Neuron (in vitro differentiated cells): ENCODE results near the gene CD79A.

Source experiments
- H2AFZ ChIP-seq: one replicate; pipeline ENCODE4 v1.6.1; 2013; ENCODE audit warnings: low read depth, mild to moderate bottlenecking, inconsistent platforms, low read length, moderate library complexity
- H3K27me3 ChIP-seq: one replicate; pipeline ENCODE4 v1.6.1; 2013; ENCODE audit warnings: low read length; ENCODE audit not compliant: insufficient read depth
- H3K36me3 ChIP-seq: one replicate; pipeline ENCODE4 v1.6.1; 2013; ENCODE audit warnings: low read length; ENCODE audit not compliant: insufficient read depth
- H3K4me1 ChIP-seq: one replicate; pipeline ENCODE4 v1.6.1; 2013; ENCODE audit warnings: low read length; ENCODE audit not compliant: insufficient read depth
- H3K4me3 ChIP-seq: 2 replicates; pipeline ENCODE4 v1.5.1; 2013; ENCODE audit warnings: mild to moderate bottlenecking, low read length, moderate library complexity
- H3K9me3 ChIP-seq: one replicate; pipeline ENCODE4 v1.6.1; 2013; ENCODE audit warnings: low read length

CD79A gene

DNA sequence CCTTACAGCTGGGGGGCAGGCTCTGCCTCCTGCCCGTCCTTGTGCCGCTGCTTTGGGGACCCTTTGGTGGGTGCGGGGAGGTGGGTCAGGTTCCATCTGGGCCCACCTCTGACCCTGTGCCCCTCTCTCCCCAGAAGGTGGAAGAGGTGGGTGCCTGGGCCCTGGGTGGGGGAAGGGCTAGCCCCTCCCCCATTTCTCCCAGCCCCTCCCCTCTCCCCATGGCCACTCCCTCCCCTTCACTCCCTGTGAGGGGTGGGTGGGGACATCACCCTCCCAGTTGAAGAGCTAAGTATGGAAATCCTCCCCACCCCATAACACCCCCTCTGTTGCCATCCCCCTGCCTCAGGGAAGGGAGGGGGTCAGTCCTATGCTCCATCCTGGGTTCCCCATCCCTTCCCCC is 20.1 kb downstream of the CD79A start:
- Histone ChIP-seq H3K36me3 (peaks cover 18% of the 10 kb centered on the region), H3K27me3 (no peaks in the 10 kb centered on the region), H3K4me3 (no peak overlapping the region), H3K9me3 (no peaks in the 10 kb centered on the region), H2AFZ (no peak overlapping the region), H3K4me1 (no peaks in the 10 kb centered on the region)

DNA sequence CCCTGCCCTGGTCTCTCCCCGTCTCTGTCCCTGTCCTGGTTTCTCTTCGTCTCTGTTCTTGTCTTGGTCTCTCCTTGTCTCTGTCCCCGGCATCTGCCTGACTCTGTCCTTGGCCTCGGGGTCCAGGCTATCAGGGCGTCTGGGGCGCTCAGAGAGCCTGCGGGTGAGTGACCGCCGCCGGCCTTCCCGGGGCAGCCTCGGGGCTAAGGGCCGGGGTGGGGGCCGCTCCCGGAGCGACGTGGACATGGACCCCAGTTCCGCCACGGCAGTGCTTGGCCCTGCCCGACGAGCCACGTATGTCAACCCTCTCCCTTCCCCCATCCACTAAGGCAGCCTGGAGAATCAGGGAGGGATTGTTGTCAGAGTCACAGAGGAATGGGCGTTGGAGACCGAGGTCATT is 20.7 kb downstream of the CD79A start:
- Histone ChIP-seq H3K27me3 (no peaks in the 10 kb centered on the region), H3K4me1 (no peaks in the 10 kb centered on the region), H2AFZ (no peak overlapping the region), H3K9me3 (no peaks in the 10 kb centered on the region), H3K36me3 (peaks cover 23% of the 10 kb centered on the region), H3K4me3 (no peak overlapping the region)

DNA sequence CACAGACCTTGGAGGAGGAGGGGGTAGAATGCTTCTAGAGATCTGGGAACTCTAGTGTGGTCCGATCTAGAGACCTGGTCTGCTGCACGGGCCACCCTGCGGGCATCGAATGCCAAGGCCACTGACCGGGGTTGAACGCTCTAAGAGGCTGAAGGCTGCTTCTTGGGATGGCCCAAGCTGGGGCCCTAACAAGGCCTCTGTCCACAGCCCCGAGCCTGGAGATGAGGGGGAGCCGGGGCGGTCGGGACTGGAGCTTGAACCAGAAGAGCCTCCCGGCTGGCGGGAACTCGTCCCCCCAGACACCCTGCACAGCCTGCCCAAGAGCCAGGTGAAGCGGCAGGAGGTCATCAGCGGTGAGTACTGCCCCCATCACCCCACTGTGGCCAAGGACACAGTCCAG is 21.2 kb downstream of the CD79A start:
- H3K4me1 ChIP-seq = no peaks in the 10 kb centered on the region
- no peaks in the 10 kb centered on the region for H3K9me3 ChIP-seq
- no peaks in the 10 kb centered on the region for H3K27me3 ChIP-seq
- no peak overlapping the region for H3K4me3 ChIP-seq
- H3K36me3 ChIP-seq = peaks cover 28% of the 10 kb centered on the region
- H2AFZ ChIP-seq = no peak overlapping the region

DNA sequence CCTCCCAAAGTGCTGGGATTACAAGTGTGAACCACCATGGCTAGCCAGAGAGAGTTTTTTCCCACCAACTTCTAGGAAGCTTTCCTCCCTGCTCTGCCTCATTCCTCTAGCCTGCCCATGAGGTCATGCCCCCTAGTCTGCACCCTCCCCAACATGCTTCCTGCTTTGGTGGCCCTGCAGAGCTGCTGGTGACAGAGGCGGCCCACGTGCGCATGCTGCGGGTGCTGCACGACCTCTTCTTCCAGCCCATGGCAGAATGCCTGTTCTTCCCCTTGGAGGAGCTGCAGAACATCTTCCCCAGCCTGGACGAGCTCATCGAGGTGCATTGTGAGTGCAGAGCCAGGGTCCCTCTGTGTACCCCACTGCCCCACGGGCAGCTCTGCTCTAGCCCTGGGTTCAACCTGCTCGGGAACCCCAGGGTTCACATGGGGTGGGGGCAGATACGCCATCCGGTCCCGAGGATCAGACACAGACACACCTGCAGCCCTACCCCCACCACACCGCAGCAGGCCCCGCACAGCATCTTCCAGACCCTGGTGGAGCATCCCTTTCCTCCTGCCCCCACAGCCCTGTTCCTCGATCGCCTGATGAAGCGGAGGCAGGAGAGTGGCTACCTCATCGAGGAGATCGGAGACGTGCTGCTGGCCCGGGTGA is 24.8 kb downstream of the CD79A start:
- Histone ChIP-seq H3K36me3 (peaks cover 40% of the 10 kb centered on the region), H3K4me1 (no peaks in the 10 kb centered on the region), H2AFZ (no peak overlapping the region), H3K27me3 (no peaks in the 10 kb centered on the region), H3K4me3 (no peak overlapping the region), H3K9me3 (no peaks in the 10 kb centered on the region)

DNA sequence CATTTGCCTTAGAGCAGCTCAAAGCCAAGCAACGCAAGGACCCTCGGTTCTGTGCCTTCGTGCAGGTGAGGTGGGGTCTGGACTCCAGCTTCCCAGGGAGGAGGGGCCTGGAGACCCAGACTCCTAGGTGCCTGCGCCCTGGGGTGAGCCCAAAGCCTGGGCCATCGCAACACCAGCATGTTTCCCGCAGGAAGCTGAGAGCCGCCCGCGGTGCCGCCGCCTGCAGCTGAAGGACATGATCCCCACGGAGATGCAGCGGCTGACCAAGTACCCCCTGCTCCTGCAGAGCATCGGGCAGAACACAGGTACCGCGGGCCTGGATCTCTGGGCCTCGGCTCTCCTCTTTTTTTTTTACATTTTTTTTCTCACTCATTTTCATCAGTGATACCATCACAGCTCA is 25.5 kb downstream of the CD79A start:
- Histone ChIP-seq H3K4me1 (no peaks in the 10 kb centered on the region), H3K36me3 (peaks cover 40% of the 10 kb centered on the region), H3K4me3 (no peak overlapping the region), H2AFZ (no peak overlapping the region), H3K9me3 (no peaks in the 10 kb centered on the region), H3K27me3 (no peaks in the 10 kb centered on the region)

DNA sequence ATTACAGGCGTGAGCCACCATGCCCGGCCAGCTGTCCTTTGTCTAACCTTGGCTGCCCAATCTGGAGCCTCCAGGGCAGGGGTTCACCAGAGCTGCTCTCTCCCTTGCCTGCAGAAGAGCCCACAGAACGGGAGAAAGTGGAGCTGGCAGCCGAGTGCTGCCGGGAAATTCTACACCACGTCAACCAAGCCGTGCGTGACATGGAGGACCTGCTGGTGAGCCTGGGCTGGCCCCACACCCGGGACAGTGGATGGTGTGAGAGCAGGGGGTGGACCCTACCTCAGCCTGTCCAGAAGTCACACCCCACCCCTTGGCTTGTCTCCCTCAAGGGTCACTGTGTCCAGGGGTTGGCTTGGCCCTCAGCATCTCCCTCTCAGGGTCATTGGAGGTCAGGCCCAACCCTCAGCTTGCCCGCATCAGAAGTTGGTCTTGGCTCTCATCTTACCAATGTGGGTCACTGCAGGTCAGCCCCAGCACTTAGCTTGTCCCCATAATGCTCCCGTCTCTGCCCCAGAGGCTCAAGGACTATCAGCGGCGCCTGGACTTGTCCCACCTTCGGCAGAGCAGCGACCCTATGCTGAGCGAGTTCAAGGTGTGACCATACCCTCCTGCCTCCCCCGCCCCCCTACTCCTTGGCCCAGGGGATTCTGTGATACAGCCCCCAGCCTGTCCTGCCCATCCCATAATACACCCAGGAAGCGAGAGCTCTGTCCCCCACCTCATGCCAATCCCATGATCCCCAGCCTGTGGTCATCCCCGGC is 26.3 kb downstream of the CD79A start:
- Histone ChIP-seq H3K36me3 (peaks cover 35% of the 10 kb centered on the region), H3K4me1 (no peaks in the 10 kb centered on the region), H3K4me3 (no peak overlapping the region)

DNA sequence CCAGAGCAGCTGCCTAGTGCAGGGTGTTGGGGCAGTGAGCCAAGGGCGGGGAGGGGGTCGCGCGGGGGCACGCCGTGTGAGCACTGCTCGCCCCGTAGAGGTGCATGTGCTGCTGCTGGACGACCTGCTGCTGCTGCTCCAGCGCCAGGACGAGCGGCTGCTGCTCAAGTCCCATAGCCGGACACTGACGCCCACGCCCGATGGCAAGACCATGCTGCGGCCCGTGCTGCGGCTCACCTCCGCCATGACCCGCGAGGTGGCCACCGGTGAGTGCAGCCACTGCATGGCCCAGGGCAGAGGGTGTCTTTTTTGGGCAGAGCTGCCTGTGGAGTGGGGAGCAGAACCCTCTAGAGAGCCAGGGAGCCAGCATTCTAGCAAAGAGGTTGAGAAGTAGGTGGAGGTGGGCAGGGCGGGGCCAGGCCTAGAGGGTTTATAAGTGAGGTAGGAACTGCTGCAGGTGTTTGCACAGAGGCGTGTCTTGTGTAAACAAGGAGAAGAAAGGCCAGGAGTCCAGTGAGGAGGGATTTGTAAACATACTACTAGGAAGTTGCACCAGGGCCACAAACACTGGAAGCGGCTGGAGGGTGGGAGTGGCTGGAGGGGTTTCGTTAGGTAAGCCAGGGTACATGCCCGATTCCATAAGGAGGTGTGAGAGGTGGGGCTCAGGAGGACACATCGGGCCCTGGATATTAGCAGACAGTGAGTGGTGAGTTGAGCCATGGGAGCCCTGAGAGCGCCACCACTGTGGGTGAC is 27.2 kb downstream of the CD79A start:
- H3K36me3 ChIP-seq = peaks cover 34% of the 10 kb centered on the region
- H3K4me3 ChIP-seq = no peak overlapping the region
- H3K27me3 ChIP-seq = no peaks in the 10 kb centered on the region
- H3K4me1 ChIP-seq = no peaks in the 10 kb centered on the region
- H3K9me3 ChIP-seq = no peaks in the 10 kb centered on the region
- H2AFZ ChIP-seq = no peak overlapping the region

More for the DNA sequence above, 26.3 kb downstream of the CD79A start:
- Histone ChIP-seq H3K9me3 (no peaks in the 10 kb centered on the region), H3K27me3 (no peaks in the 10 kb centered on the region), H2AFZ (no peak overlapping the region)

DNA sequence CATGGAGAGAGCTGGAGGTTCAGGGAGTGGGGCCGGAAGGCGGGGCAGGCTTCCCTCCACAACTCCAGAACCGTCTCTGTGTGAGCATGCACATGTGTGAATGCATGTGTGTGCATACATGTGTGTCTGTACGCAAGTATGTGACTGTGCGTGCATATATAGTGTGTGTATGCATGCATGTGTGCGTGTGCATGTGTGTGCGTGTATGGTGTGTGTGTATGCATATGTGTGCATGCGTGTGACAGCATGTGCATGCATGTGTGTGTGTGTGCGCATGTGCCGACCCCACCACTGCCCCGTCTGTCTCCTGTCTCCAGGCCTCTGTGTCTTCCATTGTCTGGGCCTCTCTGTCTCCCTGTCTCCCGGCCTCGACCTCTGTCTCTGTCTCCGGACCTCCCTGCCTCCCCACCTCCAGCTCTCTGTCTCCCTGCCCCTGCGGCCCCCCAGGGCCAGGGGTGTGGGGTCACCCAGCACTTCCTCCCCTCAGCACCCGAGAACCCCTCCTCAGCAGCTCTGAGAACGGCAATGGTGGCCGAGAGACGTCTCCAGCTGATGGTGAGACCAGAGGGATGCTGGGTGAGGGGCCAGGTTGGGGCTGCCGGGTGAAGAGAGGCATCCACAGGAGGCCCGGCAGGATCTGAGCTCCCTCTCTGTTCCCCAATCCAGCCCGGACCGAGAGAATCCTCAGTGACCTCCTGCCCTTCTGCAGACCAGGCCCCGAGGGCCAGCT is 28.4 kb downstream of the CD79A start:
- Histone ChIP-seq H2AFZ (no peak overlapping the region), H3K4me3 (no peak overlapping the region), H3K4me1 (no peaks in the 10 kb centered on the region), H3K9me3 (no peaks in the 10 kb centered on the region), H3K36me3 (peaks cover 34% of the 10 kb centered on the region), H3K27me3 (no peaks in the 10 kb centered on the region)

DNA sequence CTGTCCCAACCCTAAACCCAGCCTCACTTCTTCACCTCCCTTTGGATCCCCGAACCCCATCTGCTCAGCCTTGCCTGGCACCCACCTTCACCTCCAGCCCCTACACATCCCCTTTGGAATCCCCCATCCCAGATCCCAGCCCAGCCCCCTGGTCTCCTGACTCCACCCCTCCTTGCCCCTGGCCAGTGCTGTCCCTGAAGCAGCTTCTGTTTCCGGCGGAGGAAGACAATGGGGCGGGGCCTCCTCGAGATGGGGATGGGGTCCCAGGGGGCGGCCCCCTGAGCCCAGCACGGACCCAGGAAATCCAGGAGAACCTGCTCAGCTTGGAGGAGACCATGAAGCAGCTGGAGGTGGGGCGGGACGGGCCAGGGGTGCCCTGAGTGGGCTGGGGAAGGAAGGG is 29.2 kb downstream of the CD79A start:
- H3K36me3 ChIP-seq = peaks cover 34% of the 10 kb centered on the region
- no peak overlapping the region for H3K4me3 ChIP-seq

DNA sequence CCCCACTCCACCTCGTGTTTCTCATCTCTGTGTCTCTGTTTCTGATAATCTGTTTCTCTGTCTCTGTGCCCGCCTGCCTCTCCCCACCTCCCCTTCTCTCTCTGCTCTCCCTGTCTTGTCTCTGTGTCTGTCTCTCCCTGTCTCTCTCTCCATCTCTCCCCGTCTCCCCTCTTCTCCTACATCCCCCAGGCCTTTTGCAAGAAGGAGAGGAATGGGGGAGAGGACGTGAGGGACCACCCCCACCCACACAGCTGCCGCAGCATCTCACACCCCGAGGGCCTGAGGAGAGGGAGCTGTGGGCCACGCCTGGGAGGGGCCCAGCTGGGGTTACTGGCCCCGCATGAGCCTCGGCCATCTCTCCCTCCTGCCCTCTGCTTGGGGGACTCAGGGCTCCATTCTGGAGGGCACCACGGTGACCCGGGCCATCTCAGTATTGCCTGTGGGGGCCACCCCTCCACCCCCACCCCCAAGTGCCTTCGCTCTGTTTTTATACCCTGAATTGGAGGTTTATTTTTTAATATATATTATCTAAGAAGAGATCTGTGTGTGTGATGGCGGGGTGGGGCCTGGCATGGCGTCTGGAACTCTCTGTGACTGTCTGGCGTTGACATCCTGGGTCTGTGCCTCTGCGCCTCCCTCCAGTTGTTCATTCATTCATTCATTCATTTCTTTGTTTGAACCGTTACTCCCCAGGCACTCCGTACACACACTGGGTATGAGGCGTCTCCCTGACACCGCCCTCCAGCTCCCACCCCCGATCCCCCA is 30.0 kb downstream of the CD79A start:
- Histone ChIP-seq H3K4me1 (no peaks in the 10 kb centered on the region), H3K36me3 (peaks cover 26% of the 10 kb centered on the region), H3K9me3 (no peaks in the 10 kb centered on the region), H3K27me3 (peaks cover 13% of the 10 kb centered on the region), H3K4me3 (no peak overlapping the region), H2AFZ (no peak overlapping the region)

More for the DNA sequence above, 29.2 kb downstream of the CD79A start:
- Histone ChIP-seq H3K4me1 (no peaks in the 10 kb centered on the region), H3K27me3 (peaks cover 5% of the 10 kb centered on the region), H2AFZ (no peak overlapping the region), H3K9me3 (no peaks in the 10 kb centered on the region)

DNA sequence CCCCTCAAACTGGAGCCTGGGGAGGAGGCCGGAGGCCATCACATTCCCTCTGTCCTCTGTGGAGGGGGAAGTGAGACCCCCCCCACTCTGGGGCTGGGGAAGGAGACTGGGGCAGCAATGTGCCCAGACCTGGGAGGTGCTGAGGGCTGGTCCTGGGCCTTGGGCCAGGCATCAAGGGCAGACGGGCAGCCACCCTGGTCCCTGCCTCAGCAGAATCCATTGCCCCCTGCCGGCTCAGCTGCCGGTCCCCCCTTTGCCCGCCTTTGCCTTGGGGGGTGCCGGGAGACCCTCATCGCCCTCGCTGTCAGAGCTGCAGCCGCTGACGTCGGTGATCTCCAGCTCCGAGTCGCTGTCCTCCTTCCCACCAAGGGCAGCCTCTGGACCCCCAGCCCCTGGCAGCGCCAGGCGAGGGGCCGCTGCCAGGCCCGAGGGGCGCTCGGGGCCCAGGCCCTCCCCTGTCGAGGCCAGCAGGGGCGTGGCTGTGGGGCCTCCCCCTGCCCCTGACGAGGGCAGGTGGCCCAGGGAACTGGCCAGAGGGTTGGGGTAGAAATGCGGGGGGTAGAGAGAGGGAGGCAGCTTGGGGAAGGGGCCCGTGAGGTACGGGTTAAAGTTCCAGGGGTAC is 31.0 kb downstream of the CD79A start:
- Histone ChIP-seq H2AFZ (no peak overlapping the region), H3K4me1 (no peaks in the 10 kb centered on the region), H3K4me3 (no peak overlapping the region), H3K36me3 (peaks cover 18% of the 10 kb centered on the region), H3K9me3 (no peaks in the 10 kb centered on the region), H3K27me3 (peaks cover 20% of the 10 kb centered on the region)
